Measurements from ENCODE around the gene EDC3.

Gene EDC3

DNA sequence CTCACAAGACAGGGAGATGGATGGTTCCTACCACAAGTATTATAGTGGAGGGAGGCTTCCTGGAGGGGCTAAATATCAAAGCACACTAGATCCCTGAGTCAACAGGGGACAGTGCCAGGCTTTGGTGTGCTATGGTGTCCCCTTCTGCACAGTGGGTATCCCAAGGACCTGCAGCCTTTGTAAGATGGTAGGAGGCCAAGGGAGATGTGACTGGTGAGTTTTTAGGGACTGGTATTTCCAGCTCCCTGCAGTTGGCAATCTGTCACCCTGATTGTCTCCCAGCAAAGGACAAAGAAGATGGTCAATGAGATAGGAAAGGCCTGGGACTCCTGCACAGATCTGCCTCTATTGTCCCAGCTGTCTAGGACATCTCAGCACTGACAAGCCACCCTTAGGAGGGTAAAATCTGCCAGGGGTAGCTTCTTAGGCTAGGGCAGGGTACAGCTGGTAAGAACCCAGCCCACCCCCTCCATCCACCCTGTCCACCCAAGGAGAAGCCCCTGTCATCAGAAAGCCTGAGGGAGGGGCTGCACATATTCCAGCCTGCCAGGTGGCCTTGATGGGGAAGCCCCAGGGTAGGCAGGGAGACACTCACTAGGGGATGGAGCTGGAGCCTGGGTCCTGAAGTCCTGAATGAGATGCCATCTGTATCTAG is 28.9 kb upstream of the EDC3 start:
- no peaks in the 10 kb centered on the region for H3K9me2 ChIP-seq (replicated peaks; ENCODE audit: insufficient read depth, low read length)
- H3F3A ChIP-seq (ENCODE audit: insufficient read depth): no peaks in the 10 kb centered on the region
- H3K4me3 ChIP-seq (ENCODE audit: insufficient read depth, low read length, poor library complexity, severe bottlenecking): no peak overlapping the region
- no peaks in the 10 kb centered on the region for H3K36me3 ChIP-seq (ENCODE audit: low read length)
- H3K9ac ChIP-seq (ENCODE audit: low read length): no peak overlapping the region
- TF ChIP-seq EZH2phosphoT487 (conservative IDR thresholded peaks at IDR 0.05; ENCODE audit: low read length): no peak
- TF ChIP-seq, protein P1, sequence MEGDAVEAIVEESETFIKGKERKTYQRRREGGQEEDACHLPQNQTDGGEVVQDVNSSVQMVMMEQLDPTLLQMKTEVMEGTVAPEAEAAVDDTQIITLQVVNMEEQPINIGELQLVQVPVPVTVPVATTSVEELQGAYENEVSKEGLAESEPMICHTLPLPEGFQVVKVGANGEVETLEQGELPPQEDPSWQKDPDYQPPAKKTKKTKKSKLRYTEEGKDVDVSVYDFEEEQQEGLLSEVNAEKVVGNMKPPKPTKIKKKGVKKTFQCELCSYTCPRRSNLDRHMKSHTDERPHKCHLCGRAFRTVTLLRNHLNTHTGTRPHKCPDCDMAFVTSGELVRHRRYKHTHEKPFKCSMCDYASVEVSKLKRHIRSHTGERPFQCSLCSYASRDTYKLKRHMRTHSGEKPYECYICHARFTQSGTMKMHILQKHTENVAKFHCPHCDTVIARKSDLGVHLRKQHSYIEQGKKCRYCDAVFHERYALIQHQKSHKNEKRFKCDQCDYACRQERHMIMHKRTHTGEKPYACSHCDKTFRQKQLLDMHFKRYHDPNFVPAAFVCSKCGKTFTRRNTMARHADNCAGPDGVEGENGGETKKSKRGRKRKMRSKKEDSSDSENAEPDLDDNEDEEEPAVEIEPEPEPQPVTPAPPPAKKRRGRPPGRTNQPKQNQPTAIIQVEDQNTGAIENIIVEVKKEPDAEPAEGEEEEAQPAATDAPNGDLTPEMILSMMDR (IDR thresholded peaks at IDR 0.05; ENCODE audit: insufficient read depth, low read length, poor library complexity, severe bottlenecking): no peak
- H3K4me2 ChIP-seq (ENCODE audit: low read depth, low read length, poor library complexity, severe bottlenecking): no peak overlapping the region
- no peak overlapping the region for H3K27ac ChIP-seq (ENCODE audit: low read depth, low read length)
- H3K27me3 ChIP-seq (ENCODE audit: low read length): no peaks in the 10 kb centered on the region
- no peaks in the 10 kb centered on the region for H4K20me1 ChIP-seq (ENCODE audit: low read depth, low read length)
- H3K79me2 ChIP-seq (ENCODE audit: insufficient read depth, low read length): no peaks in the 10 kb centered on the region
- no peak overlapping the region for H2AFZ ChIP-seq (ENCODE audit: low read depth, low read length, severe bottlenecking)
- no peaks in the 10 kb centered on the region for H3K9me3 ChIP-seq (ENCODE audit: insufficient read depth, low read length)

DNA sequence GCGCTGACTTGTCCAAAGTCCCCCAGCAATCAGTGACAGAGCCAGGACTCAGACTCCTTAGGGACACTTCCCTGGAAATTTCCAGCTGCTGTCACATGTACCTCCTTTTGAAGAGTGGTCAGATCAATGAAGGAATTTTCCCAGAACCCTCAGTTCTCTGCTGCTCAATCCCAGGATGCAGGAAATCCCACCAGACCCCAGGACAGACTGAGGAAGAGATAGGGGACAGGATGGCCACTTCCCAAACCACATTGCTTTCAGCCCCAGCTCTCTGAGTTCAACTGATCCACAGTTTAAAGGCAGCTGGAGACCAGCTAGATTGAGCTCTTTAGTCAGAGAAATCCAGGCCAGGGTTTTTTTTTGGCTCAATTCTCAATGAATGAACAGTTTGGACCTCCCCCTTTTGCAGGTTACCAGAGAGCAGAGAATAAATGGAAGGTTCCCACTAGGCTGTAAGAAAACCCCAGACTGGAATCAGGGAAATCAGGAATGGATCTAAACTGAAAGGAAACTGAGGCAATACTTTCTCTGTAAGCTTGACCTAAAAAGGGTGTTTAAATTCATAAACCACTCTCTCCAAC is 28.0 kb upstream of the EDC3 start:
- Histone ChIP-seq H3K27ac (ENCODE audit: low read depth, low read length) (no peak overlapping the region), H3K79me2 (ENCODE audit: insufficient read depth, low read length) (no peaks in the 10 kb centered on the region), H2AFZ (ENCODE audit: low read depth, low read length, severe bottlenecking) (no peak overlapping the region), H3K9ac (ENCODE audit: low read length) (no peak overlapping the region), H3K4me3 (ENCODE audit: insufficient read depth, low read length, poor library complexity, severe bottlenecking) (no peak overlapping the region), H3F3A (ENCODE audit: insufficient read depth) (no peaks in the 10 kb centered on the region), H3K36me3 (ENCODE audit: low read length) (no peaks in the 10 kb centered on the region), H4K20me1 (ENCODE audit: low read depth, low read length) (no peaks in the 10 kb centered on the region), H3K4me2 (ENCODE audit: low read depth, low read length, poor library complexity, severe bottlenecking) (no peak overlapping the region), H3K9me2 (replicated peaks; ENCODE audit: insufficient read depth, low read length) (no peaks in the 10 kb centered on the region), H3K27me3 (ENCODE audit: low read length) (no peaks in the 10 kb centered on the region), H3K9me3 (ENCODE audit: insufficient read depth, low read length) (no peaks in the 10 kb centered on the region)
- TF ChIP-seq, protein P1 (IDR thresholded peaks at IDR 0.05; ENCODE audit: insufficient read depth, low read length, poor library complexity, severe bottlenecking): no peak
- TF ChIP-seq EZH2phosphoT487 (conservative IDR thresholded peaks at IDR 0.05; ENCODE audit: low read length): no peak

DNA sequence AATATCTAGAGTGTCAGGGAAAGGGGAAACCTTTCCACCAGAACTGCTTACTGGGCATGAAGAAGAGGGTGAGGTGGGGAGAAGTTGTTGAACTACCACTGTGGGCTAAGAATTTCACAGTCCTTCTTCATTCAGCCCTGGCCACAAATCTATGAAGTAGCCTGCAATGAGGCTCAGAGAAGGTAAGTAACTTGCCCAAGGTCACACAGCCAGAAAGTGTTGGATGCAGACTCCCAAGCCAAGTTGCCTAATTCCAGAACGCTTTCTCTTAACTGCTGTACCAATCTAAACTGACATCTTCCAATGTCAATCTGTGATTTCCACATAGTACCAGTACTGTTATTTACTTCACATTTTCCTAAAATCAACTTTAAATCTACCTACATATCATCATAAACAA is 27.4 kb upstream of the EDC3 start:
- Histone ChIP-seq H3K4me2 (ENCODE audit: low read depth, low read length, poor library complexity, severe bottlenecking) (no peak overlapping the region), H3K4me3 (ENCODE audit: insufficient read depth, low read length, poor library complexity, severe bottlenecking) (no peak overlapping the region)

More for the DNA sequence above, 27.4 kb upstream of the EDC3 start:
- Histone ChIP-seq H3K27ac (ENCODE audit: low read depth, low read length) (no peak overlapping the region), H2AFZ (ENCODE audit: low read depth, low read length, severe bottlenecking) (no peak overlapping the region), H4K20me1 (ENCODE audit: low read depth, low read length) (no peaks in the 10 kb centered on the region), H3F3A (ENCODE audit: insufficient read depth) (no peaks in the 10 kb centered on the region), H3K27me3 (ENCODE audit: low read length) (no peaks in the 10 kb centered on the region), H3K9me3 (ENCODE audit: insufficient read depth, low read length) (no peaks in the 10 kb centered on the region), H3K9ac (ENCODE audit: low read length) (no peak overlapping the region), H3K36me3 (ENCODE audit: low read length) (no peaks in the 10 kb centered on the region), H3K79me2 (ENCODE audit: insufficient read depth, low read length) (no peaks in the 10 kb centered on the region), H3K9me2 (replicated peaks; ENCODE audit: insufficient read depth, low read length) (no peaks in the 10 kb centered on the region)
- TF ChIP-seq, protein P1 (IDR thresholded peaks at IDR 0.05; ENCODE audit: insufficient read depth, low read length, poor library complexity, severe bottlenecking): no peak
- no peak for TF ChIP-seq EZH2phosphoT487 (conservative IDR thresholded peaks at IDR 0.05; ENCODE audit: low read length)
